Activated T-cell treated with anti-CD3 and anti-CD28 coated beads, Interleukin-2, amount 50 U/mL, for 4 hours (primary cell): ENCODE data around the gene TEX29. TPM values are rescaled to one million over a fixed set of nuclear protein-coding genes. Genes with fewer than 3 reads are reported as not detected.

Experiments used
- ATAC-seq, 2 donors: fragments of 200-7000 bp; cut with Tn5 transposase; one replicate each; pipeline ENCODE4 v1.10.0; 2021
- DNase-seq: peaks from one replicate; pipeline ENCODE4 v3.0.0-alpha.2; 2020
- H3K27me3 Mint-ChIP-seq: one replicate; pipeline ENCODE4 v1.8.0; 2021; ENCODE audit warnings: low read depth, mixed read lengths
- H3K36me3 Mint-ChIP-seq: one replicate; pipeline ENCODE4 v1.8.0; 2022; ENCODE audit warnings: mixed read lengths; ENCODE audit not compliant: insufficient read depth
- H3K4me1 Mint-ChIP-seq: one replicate; pipeline ENCODE4 v1.8.0; 2021; ENCODE audit warnings: low read depth, mixed read lengths
- H3K4me3 Mint-ChIP-seq: one replicate; pipeline ENCODE4 v1.8.0; 2021; ENCODE audit warnings: mild to moderate bottlenecking, moderate library complexity, mixed read lengths
- H3K9me3 Mint-ChIP-seq: one replicate; pipeline ENCODE4 v1.8.0; 2021; ENCODE audit warnings: mixed read lengths
- total RNA-seq, 3 donors: library from RNA; stranded (reverse); gene quantifications; one replicate each; pipeline ENCODE4 v1.2.1, GENCODE V29; 2021

The TEX29 gene
- total RNA-seq, result under 1 TPM in 2 of 3 donors, not detected in 1; 0.28 to 0.40 TPM

GRCh38 chr13:111319998-111320911 lies at the start of gene TEX29:
Gene TEX29 (plus strand): TSS chr13:111320642. CDS start chr13:111320891, 249 bp downstream.
- no peak for ATAC-seq
- Mint-ChIP-seq H3K36me3 (peaks cover 5% of the 10 kb centered on the region), H3K4me3 (no peak within 1 kb of the TSS), H3K27me3 (no peaks in the 10 kb centered on the region), H3K4me1 (peaks cover 5% of the 10 kb centered on the region), H3K9me3 (no peaks in the 10 kb centered on the region)
- DNase-seq, result no peak

DNA sequence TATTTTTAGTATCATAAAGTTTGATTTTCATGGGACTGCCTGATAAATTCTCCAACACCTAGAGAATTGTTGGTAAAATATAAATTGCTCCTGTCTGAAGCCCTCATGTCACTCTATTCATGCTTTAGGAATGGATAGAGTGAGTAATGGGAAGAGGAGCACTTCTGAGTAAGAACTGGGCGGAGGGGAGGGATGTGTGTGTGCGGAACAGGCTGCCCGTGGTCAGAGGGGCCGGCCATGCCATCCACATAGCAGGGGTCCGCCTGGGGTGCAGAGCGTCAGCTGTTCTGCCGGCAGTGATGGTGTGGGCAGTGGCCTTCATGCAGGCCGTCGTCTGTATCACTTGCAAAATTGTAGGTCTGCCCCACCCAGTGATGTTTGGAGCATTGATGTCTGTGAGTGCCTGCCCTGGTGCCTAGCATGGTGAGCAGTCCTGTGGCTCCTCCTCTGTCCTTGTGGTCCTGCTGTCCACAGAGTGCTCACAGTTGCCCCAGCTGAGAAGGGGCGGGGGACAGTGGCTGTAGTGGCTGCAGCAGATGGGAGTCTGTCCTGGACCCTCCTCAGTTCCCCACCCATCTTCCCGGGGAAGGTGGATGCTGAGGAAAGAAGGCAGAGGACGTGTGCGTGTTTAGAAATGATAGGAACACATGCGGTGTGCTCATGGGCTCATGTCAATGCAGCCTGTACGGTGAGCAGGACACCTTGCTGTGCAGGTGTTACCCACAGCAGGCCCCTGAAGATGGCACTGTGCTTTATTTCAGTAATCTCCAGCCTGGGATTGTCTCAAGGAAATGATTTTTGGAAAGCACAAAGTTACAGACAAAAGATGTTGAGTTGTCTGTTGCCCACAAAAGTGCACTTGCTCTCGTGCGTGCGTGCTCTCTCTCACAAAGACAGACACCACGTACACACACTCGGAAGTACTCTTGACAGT lies 49.4 kb upstream of the TEX29 start:
- ATAC-seq, result no peak
- peaks cover 46% of the 10 kb centered on the region for H3K36me3 Mint-ChIP-seq
- no peaks in the 10 kb centered on the region for H3K27me3 Mint-ChIP-seq
- H3K9me3 Mint-ChIP-seq, result no peaks in the 10 kb centered on the region
- H3K4me3 Mint-ChIP-seq, result no peak overlapping the region
- H3K4me1 Mint-ChIP-seq, result peaks cover 5% of the 10 kb centered on the region
- no peak for DNase-seq

DNA sequence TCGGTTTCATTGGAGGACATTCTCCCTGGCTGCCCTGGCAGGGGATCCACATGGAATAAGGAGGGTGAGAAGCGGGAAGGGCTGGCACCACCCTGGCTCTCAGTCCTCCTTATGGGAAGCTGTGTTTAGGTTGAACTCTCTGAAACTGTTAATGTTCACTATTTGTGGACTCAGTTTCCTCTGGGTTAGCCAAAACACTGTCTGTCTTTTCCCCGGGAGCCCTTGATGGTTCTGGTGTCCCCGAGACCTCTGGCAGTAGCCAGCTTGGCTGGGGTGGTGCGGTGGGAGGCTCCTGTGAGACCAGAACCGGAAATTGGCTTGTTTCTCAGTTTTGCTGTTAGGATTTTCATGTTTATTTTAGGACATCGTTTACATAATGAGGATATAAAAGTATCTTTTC lies 48.3 kb upstream of the TEX29 start:
- ATAC-seq (no peak), DNase-seq (no peak)
- Mint-ChIP-seq H3K36me3 (peaks cover 42% of the 10 kb centered on the region), H3K9me3 (no peaks in the 10 kb centered on the region), H3K27me3 (no peaks in the 10 kb centered on the region), H3K4me3 (no peak overlapping the region), H3K4me1 (peaks cover 3% of the 10 kb centered on the region)

- H3K9me3 Mint-ChIP-seq, result no peaks in the 10 kb centered on the region
- H3K4me1 Mint-ChIP-seq, result peaks cover 3% of the 10 kb centered on the region
- H3K36me3 Mint-ChIP-seq, result peaks cover 54% of the 10 kb centered on the region
- H3K4me3 Mint-ChIP-seq, result no peak overlapping the region
- ATAC-seq (no peak), DNase-seq (no peak)
- H3K27me3 Mint-ChIP-seq, result no peaks in the 10 kb centered on the region
These were observed 45.1 kb upstream of the TEX29 start for GRCh38 chr13:111275382-111275781.

- H3K9me3 Mint-ChIP-seq, result no peaks in the 10 kb centered on the region
- no peaks in the 10 kb centered on the region for H3K27me3 Mint-ChIP-seq
- ATAC-seq, result peak; percentile 25 to 57
- no peak for DNase-seq
- no peak overlapping the region for H3K4me3 Mint-ChIP-seq
- peaks cover 57% of the 10 kb centered on the region for H3K36me3 Mint-ChIP-seq
- H3K4me1 Mint-ChIP-seq, result peaks cover 3% of the 10 kb centered on the region
These were observed 44.3 kb upstream of the TEX29 start for GRCh38 chr13:111275995-111276618.

GRCh38 chr13:111278258-111278657 lies 42.2 kb upstream of the TEX29 start:
- H3K36me3 Mint-ChIP-seq, result peaks cover 59% of the 10 kb centered on the region
- ATAC-seq, result no peak

GRCh38 chr13:111278743-111279652 lies 41.4 kb upstream of the TEX29 start:
- Mint-ChIP-seq H3K9me3 (no peaks in the 10 kb centered on the region), H3K4me3 (no peak overlapping the region), H3K27me3 (no peaks in the 10 kb centered on the region), H3K4me1 (peaks cover 3% of the 10 kb centered on the region), H3K36me3 (peaks cover 58% of the 10 kb centered on the region)
- DNase-seq, result no peak
- ATAC-seq, result no peak

More at GRCh38 chr13:111278258-111278657, 42.2 kb upstream of the TEX29 start:
- Mint-ChIP-seq H3K9me3 (no peaks in the 10 kb centered on the region), H3K27me3 (no peaks in the 10 kb centered on the region), H3K4me3 (no peak overlapping the region), H3K4me1 (peaks cover 3% of the 10 kb centered on the region)
- no peak for DNase-seq

GRCh38 chr13:111280226-111280625 lies 40.2 kb upstream of the TEX29 start:
- DNase-seq (no peak), ATAC-seq (no peak)
- H3K9me3 Mint-ChIP-seq, result no peaks in the 10 kb centered on the region
- no peaks in the 10 kb centered on the region for H3K27me3 Mint-ChIP-seq
- no peak overlapping the region for H3K4me3 Mint-ChIP-seq
- peaks cover 3% of the 10 kb centered on the region for H3K4me1 Mint-ChIP-seq
- peaks cover 57% of the 10 kb centered on the region for H3K36me3 Mint-ChIP-seq

DNA sequence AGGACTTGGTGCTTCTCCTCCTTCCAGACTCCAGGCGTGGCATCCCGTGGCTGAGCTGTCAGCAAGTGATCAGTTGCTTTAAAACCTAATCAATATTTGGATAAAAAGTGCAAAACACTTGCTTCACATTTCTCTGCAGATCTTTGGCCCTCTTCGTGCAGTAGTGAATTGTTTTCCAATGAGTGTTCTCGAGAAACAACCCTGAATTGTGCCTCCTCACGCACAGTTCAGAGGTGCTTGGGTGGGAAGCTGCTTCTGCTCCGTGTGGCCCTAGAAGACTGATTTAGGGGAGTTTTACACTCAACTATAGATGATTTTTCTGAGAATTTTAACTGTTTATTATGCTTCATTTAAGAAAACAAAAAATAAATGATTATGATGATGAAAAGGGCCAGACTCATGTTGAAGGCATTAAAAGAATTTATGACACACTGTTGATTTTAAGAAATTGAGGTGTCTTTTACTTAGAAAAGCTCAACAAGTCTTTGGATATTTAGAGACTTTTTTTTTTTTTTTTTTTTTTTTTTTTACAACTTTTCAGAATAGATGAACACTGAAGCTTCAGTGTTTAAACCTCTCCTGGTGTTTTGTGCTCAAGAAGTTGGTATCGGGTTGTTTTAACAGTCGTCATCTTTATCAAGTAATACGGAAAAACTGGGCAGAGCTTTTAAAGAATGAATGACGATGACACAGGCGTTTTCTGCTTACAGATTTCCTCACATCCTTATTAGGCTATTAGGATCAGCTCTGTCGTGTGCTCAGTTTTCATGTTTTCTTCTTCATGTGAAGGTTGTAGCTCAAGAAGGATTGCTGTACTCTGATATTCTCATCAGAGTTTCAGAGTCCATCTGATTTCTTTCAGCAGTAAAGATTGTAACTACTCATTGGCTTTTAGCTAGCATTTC lies 39.5 kb upstream of the TEX29 start:
- no peaks in the 10 kb centered on the region for H3K27me3 Mint-ChIP-seq
- H3K4me1 Mint-ChIP-seq, result peaks cover under 1% of the 10 kb centered on the region
- no peak overlapping the region for H3K4me3 Mint-ChIP-seq
- no peak for DNase-seq
- peaks cover 56% of the 10 kb centered on the region for H3K36me3 Mint-ChIP-seq
- ATAC-seq, result no peak
- no peaks in the 10 kb centered on the region for H3K9me3 Mint-ChIP-seq

GRCh38 chr13:111281751-111282311 lies 38.6 kb upstream of the TEX29 start:
- no peak for ATAC-seq
- no peak for DNase-seq
- Mint-ChIP-seq H3K9me3 (no peaks in the 10 kb centered on the region), H3K4me3 (no peak overlapping the region), H3K27me3 (no peaks in the 10 kb centered on the region), H3K36me3 (peaks cover 54% of the 10 kb centered on the region), H3K4me1 (no peaks in the 10 kb centered on the region)

- Mint-ChIP-seq H3K27me3 (no peaks in the 10 kb centered on the region), H3K36me3 (peaks cover 58% of the 10 kb centered on the region), H3K9me3 (no peaks in the 10 kb centered on the region), H3K4me1 (no peaks in the 10 kb centered on the region), H3K4me3 (no peak overlapping the region)
- DNase-seq (no peak), ATAC-seq (no peak)
These were observed 38.0 kb upstream of the TEX29 start for GRCh38 chr13:111282425-111282824.

DNA sequence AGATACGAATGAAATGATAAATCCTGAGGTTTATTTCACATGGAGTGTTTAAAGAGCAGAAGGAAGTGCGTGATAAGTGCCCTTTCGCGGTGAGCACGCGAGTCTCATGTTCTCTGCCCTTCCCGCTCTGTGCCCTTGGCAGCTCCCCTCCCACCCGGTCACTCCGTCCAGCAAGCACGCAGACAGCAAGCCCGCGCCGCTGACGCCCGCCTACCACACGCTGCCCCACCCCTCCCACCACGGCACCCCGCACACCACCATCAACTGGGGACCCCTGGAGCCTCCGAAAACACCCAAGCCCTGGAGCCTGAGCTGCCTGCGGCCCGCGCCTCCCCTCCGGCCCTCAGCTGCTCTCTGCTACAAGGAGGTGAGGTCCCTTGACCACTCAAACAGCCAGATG lies 37.4 kb upstream of the TEX29 start:
- Mint-ChIP-seq H3K4me3 (no peak overlapping the region), H3K36me3 (peaks cover 54% of the 10 kb centered on the region)
- ATAC-seq, result no peak

More for the DNA sequence above, 37.4 kb upstream of the TEX29 start:
- DNase-seq, result no peak
- H3K27me3 Mint-ChIP-seq, result no peaks in the 10 kb centered on the region
- H3K9me3 Mint-ChIP-seq, result no peaks in the 10 kb centered on the region
- H3K4me1 Mint-ChIP-seq, result no peaks in the 10 kb centered on the region
